HUES48 (cell line): Measurements from ENCODE around the gene AGTPBP1.

Experiments
- H3K27ac ChIP-seq: one replicate; pipeline ENCODE4 v1.7.0; 2013; ENCODE audit warnings: low read depth, low read length, inconsistent platforms
- H3K27me3 ChIP-seq: 2 replicates; pipeline ENCODE4 v1.6.1; 2013; ENCODE audit warnings: mild to moderate bottlenecking, low read length; ENCODE audit not compliant: control insufficient read depth, insufficient read depth
- H3K36me3 ChIP-seq: 2 replicates; pipeline ENCODE4 v1.6.1; 2013; ENCODE audit warnings: low read length; ENCODE audit not compliant: control insufficient read depth, insufficient read depth
- H3K4me1 ChIP-seq: 2 replicates; pipeline ENCODE4 v1.6.1; 2013; ENCODE audit warnings: mild to moderate bottlenecking, low read length; ENCODE audit not compliant: control insufficient read depth, insufficient read depth
- H3K4me3 ChIP-seq: 2 replicates; pipeline ENCODE4 v1.5.1; 2013; ENCODE audit warnings: mild to moderate bottlenecking, low read depth, low read length
- H3K9ac ChIP-seq: 2 replicates; pipeline ENCODE4 v1.6.1; 2013; ENCODE audit warnings: mild to moderate bottlenecking, low read depth, low read length, moderate library complexity
- H3K9me3 ChIP-seq: 2 replicates; pipeline ENCODE4 v1.6.1; 2013; ENCODE audit warnings: low read length; ENCODE audit not compliant: control insufficient read depth, insufficient read depth

Gene AGTPBP1

DNA sequence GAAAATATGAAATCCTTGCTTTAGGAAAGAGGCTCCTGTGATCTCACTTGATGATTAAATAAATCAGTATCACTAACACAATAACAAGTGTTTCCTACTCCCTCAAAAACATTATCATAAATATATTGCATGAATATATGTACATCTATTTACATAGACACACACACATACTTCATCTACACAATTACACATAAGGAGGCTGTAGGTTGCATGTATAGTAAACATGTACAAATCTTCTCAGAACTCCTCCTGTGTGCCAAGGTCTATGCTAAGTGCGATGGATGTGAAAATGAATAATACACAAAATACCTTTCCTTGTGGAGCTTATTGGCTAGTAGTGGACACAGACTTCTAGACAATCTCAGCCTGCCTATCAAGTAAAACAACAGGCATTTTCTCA, 239.9 kb downstream of the AGTPBP1 start:
- Histone ChIP-seq H3K9ac (no peak overlapping the region), H3K27ac (no peak overlapping the region), H3K27me3 (no peaks in the 10 kb centered on the region), H3K4me1 (no peaks in the 10 kb centered on the region), H3K9me3 (no peaks in the 10 kb centered on the region), H3K36me3 (no peaks in the 10 kb centered on the region), H3K4me3 (no peak overlapping the region)

DNA sequence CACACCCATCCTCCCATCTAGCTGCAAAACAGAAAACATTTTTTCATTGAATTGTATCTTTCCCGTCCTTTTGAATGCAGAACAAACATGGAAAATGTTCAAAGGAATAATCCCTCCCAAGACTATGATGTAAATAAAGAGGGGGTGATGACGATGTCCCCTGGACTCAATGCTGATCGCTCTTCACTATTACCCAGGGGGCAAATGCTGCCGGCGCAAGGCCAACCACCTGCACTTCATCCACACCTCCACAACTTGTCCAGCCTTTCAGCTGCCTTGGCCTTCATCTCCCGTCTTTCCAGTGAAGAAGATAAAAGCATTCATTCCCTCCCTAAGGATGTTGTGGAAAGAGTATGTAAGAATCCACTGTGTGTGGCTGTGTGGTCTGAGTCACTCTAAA, 240.3 kb downstream of the AGTPBP1 start:
- H3K9me3 ChIP-seq = no peaks in the 10 kb centered on the region
- no peaks in the 10 kb centered on the region for H3K36me3 ChIP-seq
- H3K27ac ChIP-seq = no peak overlapping the region

More for the DNA sequence above, 240.3 kb downstream of the AGTPBP1 start:
- H3K4me3 ChIP-seq = no peak overlapping the region
- H3K9ac ChIP-seq = no peak overlapping the region
- H3K27me3 ChIP-seq = no peaks in the 10 kb centered on the region
- H3K4me1 ChIP-seq = no peaks in the 10 kb centered on the region
